ENCODE measurements around the gene CEACAM21.
A peak's percentile ranks its signal among the peaks of the same experiment; 100 is the strongest.

Gene CEACAM21

GRCh38 chr19:41587101-41587837, 11.3 kb downstream of the CEACAM21 start:
- no peak for DNase-seq

DNA sequence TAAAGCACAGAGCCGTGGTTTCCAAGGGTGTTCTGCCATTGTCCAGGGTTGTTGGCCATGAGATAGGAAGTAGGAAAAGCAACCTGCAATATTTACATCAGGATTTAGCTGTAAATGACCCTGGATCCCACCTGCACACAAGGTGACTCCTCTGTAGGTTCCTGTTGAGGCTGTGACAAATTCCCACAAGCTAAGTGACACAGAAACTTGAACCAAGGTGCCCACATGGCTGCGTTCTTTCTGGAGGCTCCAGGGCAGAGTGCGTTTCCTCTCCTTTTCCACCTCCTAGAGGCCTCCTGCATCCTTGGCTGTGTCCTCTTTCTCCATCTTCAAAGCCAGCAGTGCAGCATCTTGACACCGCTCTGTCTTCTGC, 11.9 kb downstream of the CEACAM21 start:
- no peak for DNase-seq

GRCh38 chr19:41588497-41589209, 12.7 kb downstream of the CEACAM21 start:
- DNase-seq = peak; percentile 30

DNA sequence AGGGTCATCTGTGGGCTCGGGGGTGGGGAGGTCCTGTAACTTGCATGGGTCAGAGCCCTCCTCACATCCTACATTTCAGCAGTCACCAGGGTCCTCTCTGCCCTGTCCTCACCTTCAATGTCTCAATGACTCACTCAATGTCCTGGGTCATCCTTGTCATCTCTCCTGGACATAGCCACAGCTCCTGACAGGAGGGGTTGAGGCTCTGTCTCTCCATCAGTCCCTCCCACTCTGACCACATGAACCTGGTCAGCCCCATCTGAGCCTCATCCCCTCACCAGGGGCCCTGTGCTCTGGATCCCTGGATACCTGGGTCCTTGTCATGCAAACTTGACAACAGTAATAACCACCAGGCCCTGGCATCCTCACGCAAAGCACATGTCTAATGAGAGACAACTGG, 13.4 kb downstream of the CEACAM21 start:
- DNase-seq = no peak

DNA sequence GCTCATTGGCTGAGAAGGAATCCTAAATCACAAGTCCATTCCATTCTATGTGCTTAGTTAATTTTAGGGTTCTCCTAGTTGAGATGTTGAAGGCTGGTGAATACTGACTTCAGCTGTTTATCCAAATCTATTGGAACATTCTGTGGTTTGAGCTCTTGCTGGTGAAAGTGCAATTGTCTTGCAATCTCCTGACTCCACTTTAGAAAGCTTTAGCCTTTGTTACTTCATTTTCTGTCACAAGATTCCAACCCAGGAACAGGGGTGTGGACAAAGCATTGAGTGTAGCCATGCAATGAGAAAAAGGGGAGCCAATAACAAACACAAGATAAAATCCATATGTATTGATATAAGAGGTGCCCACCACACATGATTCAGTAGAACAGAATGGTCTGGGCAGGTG, 15.0 kb downstream of the CEACAM21 start:
- no peak for DNase-seq

GRCh38 chr19:41591951-41592562, 16.1 kb downstream of the CEACAM21 start:
- no peak for DNase-seq

- DNase-seq = peak; percentile 76
Observed at GRCh38 chr19:41595258-41595889, 19.4 kb downstream of the CEACAM21 start.

DNA sequence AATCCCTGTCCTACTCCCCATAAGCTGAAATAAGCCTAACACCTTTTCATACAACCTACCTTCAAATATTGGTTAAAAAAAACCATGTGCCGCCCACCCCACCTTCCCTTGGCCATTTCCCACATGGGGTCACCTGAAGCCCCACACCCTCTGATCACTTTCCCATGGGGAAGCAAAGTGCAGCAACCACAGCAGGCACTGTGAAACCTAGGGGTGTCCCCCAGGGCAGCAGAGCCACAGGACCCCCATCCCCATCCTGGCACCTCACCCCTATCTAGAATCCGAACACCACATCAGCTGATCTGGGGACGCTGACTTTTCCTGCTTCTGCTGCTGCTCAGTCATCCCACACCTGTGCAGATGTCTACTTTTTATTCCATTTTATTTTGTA, 19.9 kb downstream of the CEACAM21 start:
- no peak for DNase-seq

DNA sequence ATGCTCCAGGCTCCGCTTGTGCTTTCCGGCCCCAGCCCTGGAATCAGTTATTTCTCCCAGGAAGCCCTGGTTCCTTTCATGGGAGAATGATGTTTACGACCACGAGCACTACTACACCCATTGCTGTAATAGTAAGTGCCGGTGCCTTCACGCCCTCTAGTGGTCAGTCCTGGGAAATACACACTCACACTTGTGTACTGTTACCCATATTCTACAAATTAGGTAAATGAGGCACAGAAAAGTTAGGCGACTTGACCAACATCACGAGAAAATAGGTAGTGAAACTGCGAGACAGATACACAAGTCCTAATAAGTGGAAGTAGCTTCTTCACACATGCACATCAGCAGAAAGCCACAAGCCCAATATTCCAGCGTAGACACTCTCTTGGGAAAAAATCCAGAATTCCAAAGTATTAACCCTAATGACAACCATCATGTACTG, 21.7 kb downstream of the CEACAM21 start:
- peak; percentile 63 for DNase-seq

DNA sequence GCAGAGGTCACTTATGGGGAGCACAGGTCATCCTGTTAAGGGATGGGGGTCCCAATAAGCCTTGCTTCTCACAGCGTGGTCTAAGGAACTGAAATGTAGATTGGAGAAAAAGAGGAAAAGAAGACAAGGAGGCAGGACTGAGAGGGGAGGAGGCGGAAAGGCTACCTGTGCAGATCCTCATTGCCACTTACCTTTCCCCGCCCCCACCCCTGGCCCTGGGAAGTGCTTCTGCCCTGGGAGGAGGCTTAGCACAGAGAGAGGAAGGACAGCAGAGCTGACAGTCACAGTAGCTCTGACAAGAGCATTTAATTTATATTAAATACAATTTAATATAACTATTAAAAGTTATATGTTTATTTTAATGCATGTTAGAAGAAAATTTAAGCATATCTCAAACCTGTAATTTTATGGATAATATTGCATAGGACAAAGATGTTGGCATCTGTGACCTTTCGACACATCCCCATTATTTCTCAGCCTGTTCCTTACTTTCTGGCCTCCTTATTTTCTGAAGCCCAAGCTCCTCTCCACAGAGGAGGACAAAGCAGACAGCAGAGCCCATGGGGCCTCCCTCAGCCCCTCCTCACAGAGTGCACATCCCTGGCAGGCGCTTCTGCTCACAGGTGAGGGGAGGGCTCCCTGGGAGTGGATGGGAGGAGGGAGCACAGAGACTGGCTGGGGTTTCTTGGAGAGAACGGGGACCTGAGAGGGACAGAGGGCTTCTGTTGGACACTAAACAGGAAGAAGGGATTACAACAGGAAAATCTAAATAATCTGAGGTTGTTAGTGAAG, 23.4 kb downstream of the CEACAM21 start:
- DNase-seq = no peak

- DNase-seq = no peak
Observed at GRCh38 chr19:41601771-41602170, 25.8 kb downstream of the CEACAM21 start.

- no peak for DNase-seq
Observed at GRCh38 chr19:41604831-41605230, 28.9 kb downstream of the CEACAM21 start.

DNA sequence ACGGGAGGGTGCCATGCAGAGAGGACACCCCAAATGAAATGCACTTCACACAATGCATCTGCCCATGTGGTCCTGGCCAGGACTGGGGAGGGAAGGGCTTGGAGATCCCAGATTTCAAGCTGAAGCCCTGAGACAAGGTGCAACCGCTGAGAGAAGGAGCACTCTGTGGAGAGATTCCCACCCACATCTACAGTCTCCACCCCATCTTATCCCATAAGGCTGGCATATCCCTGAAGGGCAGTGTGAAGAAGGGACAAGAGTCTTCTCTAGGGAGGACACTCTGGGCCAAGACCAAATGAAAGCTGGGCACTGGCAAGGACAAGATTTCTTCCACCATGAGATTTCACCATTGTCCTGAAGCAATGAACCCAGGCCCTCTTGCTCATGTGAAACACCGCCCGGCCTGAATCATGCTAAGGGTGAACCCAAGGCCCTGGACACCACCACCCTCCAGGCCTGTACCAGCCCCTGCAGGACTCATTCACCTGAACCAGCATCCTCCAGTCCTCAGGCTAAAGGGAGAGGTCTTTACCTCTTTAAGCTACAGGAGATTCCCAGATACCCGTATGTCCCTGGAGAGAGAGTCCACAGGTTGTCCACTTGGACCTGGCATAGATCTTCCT, 30.4 kb downstream of the CEACAM21 start:
- no peak for DNase-seq

DNA sequence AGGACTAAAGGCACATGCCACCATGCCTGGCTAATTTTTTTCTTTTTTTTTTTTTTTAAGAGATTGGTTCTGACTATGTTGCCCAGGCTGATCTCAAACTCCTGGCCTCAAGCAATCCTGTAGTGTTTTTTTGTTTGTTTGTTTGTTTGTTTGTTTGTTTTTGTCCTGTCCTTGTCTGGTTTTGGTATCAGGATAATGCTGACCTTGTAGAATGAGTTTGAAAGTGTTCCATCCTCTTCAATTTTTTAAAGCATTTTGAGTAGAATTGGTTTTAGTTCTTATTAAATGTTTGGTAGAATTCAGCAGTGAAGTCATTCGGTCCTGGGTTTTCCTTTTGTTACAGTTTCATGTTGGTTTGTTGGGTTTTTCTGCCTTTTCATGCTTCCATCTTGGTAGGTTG, 31.7 kb downstream of the CEACAM21 start:
- no peak for DNase-seq

GRCh38 chr19:41610789-41611188, 34.8 kb downstream of the CEACAM21 start:
- DNase-seq = no peak

DNA sequence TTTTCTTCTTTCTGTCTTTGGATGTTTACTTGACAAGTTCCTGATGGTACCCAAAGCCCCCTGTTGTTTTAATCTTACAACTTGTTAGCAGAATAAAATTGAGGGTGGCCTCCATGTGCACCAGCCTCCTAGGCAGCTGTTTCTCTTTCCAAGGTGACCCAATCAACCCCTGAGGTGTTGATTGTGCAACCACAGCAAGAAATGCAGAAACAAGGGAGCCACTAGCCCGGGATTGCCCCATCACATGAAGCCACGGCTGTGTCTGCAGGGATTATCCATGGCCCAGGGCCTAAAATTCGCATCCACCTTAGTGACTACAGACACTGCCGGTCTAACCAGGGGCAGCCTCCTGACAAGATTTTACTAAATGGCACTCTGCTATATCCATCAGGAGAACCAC, 36.5 kb downstream of the CEACAM21 start:
- DNase-seq = no peak

DNA sequence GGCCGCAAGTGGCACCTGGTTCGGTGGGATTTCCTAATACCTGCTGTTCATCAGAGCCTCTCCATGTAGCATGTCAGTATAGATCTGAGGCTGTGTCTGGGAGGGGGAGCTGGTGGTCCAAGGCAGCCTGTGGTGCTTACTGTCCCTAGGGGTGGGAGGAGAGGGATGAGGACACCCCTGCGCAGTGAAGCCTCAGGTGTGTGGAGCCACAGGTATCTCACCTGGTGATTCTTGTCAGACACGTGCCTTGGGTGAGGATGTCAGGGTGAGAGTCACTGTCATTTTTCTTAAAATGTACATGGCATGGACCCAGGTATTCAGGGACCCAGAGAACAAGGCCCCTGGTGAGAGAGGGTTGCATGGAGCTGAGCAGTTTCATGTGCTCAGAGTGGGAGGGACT, 39.2 kb downstream of the CEACAM21 start:
- DNase-seq = no peak

DNA sequence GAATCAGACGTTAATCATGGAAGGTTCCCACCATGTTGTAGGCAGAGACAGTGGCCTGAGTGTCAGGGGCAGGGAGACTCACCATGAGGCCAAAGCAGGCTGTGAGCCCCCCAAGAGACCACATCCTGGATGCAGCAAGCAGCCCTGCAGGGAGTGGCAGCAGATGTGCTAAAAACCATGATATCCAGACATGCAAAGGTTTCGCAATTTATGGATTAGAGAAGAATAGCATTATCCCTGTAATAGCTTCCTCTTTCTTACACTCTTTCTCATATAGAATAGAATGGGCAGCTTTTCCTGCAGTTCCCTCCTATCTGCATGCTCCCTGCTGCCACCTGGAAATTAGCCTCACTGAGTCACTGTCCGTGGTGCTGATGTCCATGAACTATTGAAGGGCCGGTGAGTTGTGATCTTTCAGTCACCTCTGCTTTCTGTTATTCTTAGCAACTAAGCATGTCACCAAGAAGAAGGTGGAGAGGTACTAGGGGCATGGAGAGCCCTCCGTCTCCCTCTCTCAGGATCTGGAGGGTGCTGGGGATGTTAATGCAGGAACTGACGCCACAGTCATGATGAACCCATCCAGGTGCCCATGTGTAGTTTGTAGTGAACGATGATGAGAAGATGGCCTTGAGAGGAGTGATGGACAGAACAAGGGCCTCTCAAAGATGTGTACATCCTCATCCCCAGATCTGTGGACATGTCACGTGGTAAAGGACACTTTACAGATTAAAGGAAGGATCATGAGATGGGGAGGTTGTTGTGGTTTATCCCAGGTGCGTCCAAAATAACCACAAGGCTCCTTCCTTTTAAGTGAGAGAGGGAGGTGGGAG, 41.0 kb downstream of the CEACAM21 start:
- DNase-seq = peak; percentile 5

DNA sequence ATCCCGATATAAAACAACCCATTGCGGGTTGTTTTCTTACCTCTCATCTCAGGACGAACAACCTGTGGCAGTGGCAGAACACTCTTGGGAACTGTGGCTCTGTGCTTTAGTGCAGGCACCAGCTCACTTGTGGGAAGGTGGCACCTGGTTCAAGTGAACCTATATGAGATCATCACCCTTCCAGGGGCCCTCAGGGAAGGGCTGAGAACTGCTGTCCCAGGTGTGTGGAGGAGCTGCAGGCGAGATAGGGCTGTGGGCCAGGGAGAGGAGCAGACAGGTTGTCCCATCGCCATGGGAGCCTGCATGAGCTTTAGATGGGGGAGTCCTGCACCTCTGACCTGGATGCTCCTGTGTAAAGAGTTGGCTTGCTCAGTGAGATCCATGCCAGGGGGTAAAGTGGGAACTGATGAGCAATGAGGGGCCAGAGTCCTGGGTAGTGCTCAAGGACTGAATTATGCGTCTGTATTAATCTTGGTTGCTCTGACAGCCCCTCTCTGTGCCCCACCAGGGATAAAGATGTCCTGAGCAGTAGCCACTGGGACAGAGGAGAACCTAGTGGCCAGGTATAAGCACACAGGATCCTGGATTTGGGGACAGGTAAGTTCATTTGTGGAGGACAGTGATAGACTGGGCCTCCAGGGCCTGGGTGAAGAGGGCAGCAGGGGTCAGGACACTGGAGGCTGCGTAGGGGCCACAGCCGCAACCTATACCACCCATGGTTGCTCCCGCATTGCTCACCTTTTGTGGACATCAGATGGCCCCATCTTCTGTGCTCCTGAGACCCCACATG, 42.2 kb downstream of the CEACAM21 start:
- DNase-seq = no peak

GRCh38 chr19:41619018-41619556, 43.1 kb downstream of the CEACAM21 start:
- no peak for DNase-seq

All from fibroblast of skin of scalp (primary cell).